Non-pigmented ciliary epithelial cell (primary cell): Measurements from ENCODE around the gene ITGB2.
"Not testable (repeated sequence)": the region's sequence is repeated elsewhere in the genome, so short reads cannot be mapped to it uniquely, and the experiment has no call there.

Source experiments
- DNase-seq: peaks from one replicate; pipeline ENCODE4 v3.0.0-alpha.2; 2010; ENCODE audit warnings: low read depth

ITGB2 gene

GRCh38 chr21:44926331-44927101, 5.8 kb upstream of the ITGB2 start:
- no peak for DNase-seq

- DNase-seq, result no peak
Observed at GRCh38 chr21:44925378-44925755, 4.7 kb upstream of the ITGB2 start.

GRCh38 chr21:44924606-44925377, 4.1 kb upstream of the ITGB2 start:
- DNase-seq, result no peak

- no peak for DNase-seq
Observed at GRCh38 chr21:44923480-44924084, 2.9 kb upstream of the ITGB2 start.

GRCh38 chr21:44921928-44922327, 1.2 kb upstream of the ITGB2 start:
- no peak for DNase-seq

GRCh38 chr21:44919913-44920693, 596 bp downstream of the ITGB2 start:
- DNase-seq, result no peak

- no peak for DNase-seq
Observed at GRCh38 chr21:44919111-44919912, 1.4 kb downstream of the ITGB2 start.

GRCh38 chr21:44918581-44919033, 2.1 kb downstream of the ITGB2 start:
- no peak for DNase-seq

- no peak for DNase-seq
Observed at GRCh38 chr21:44918107-44918470, 2.6 kb downstream of the ITGB2 start.

GRCh38 chr21:44917446-44918106, 3.1 kb downstream of the ITGB2 start:
- no peak for DNase-seq

- DNase-seq, result no peak
Observed at GRCh38 chr21:44916965-44917364, 3.7 kb downstream of the ITGB2 start.

GRCh38 chr21:44914176-44914874, 6.4 kb downstream of the ITGB2 start:
- DNase-seq, result no peak

GRCh38 chr21:44913425-44914175, 7.1 kb downstream of the ITGB2 start:
- no peak for DNase-seq

GRCh38 chr21:44912506-44913412, 7.9 kb downstream of the ITGB2 start:
- not testable (repeated sequence) for DNase-seq

GRCh38 chr21:44912158-44912473, 8.6 kb downstream of the ITGB2 start:
- DNase-seq, result no peak

GRCh38 chr21:44911384-44912157, 9.1 kb downstream of the ITGB2 start:
- no peak for DNase-seq

GRCh38 chr21:44911068-44911383, 9.7 kb downstream of the ITGB2 start:
- no peak for DNase-seq
